Loucy (cell line): ENCODE measurements around the gene SH2D5.

Experiments
- H2AFZ ChIP-seq: fragments of 200-600 bp; sonication (generic); 2 replicates; pipeline ENCODE4 v1.6.0; 2016; ENCODE audit warnings: antibody characterized with exemption, mild to moderate bottlenecking, low read length, moderate library complexity
- H3F3A ChIP-seq: fragments of 200-600 bp; 2 replicates; pipeline ENCODE4 v1.6.0; 2016; ENCODE audit warnings: antibody characterized with exemption, low read depth, mild to moderate bottlenecking
- H3K27me3 ChIP-seq: fragments of 200-600 bp; sonication (generic); 2 replicates; pipeline ENCODE4 v1.6.1; 2014; ENCODE audit warnings: low read length, mild to moderate bottlenecking; ENCODE audit not compliant: insufficient read depth, poor library complexity, severe bottlenecking
- H3K36me3 ChIP-seq: fragments of 200-600 bp; sonication (generic); 2 replicates; pipeline ENCODE4 v1.6.1; 2016; ENCODE audit warnings: low read length; ENCODE audit not compliant: insufficient read depth
- H3K4me1 ChIP-seq: fragments of 200-600 bp; sonication (generic); 2 replicates; pipeline ENCODE4 v1.5.1; 2014; ENCODE audit warnings: low read length, mild to moderate bottlenecking; ENCODE audit not compliant: insufficient read depth, poor library complexity, severe bottlenecking
- H3K4me2 ChIP-seq: fragments of 200-600 bp; sonication (generic); 2 replicates; pipeline ENCODE4 v1.6.0; 2014; ENCODE audit warnings: antibody characterized with exemption, low read length, low read depth, mild to moderate bottlenecking; ENCODE audit not compliant: poor library complexity, severe bottlenecking
- H3K4me3 ChIP-seq: fragments of 200-600 bp; sonication (generic); 2 replicates; pipeline ENCODE4 v1.5.1; 2014; ENCODE audit warnings: low read length, mild to moderate bottlenecking, mixed read lengths; ENCODE audit not compliant: poor library complexity, severe bottlenecking
- H3K79me2 ChIP-seq: fragments of 200-600 bp; sonication (generic); 2 replicates; pipeline ENCODE4 v1.6.1; 2014; ENCODE audit warnings: low read length; ENCODE audit not compliant: insufficient read depth
- H3K9ac ChIP-seq: fragments of 200-600 bp; sonication (generic); 2 replicates; pipeline ENCODE4 v1.6.0; 2014; ENCODE audit warnings: mild to moderate bottlenecking, low read depth, low read length, moderate library complexity; ENCODE audit not compliant: poor library complexity, severe bottlenecking
- H3K9me2 ChIP-seq: fragments of 200-600 bp; sonication (generic); replicated peaks from 2 replicates; pipeline ENCODE4 v1.6.1; 2016; ENCODE audit warnings: low read depth, low read length, mixed read lengths
- H3K9me3 ChIP-seq: fragments of 200-600 bp; sonication (generic); 2 replicates; pipeline ENCODE4 v1.6.1; 2014; ENCODE audit warnings: mild to moderate bottlenecking, antibody characterized with exemption, low read length, low read depth; ENCODE audit not compliant: insufficient read depth
- H4K20me1 ChIP-seq: fragments of 200-600 bp; sonication (generic); 2 replicates; pipeline ENCODE4 v1.6.0; 2014; ENCODE audit warnings: antibody characterized with exemption, low read length, mild to moderate bottlenecking; ENCODE audit not compliant: insufficient read depth, poor library complexity, severe bottlenecking
- EZH2phosphoT487 ChIP-seq: fragments of 200-600 bp; IDR thresholded peaks from 2 replicates; pipeline ENCODE4 v1.6.1; 2018; ENCODE audit warnings: antibody characterized with exemption, mild to moderate bottlenecking, moderate library complexity, borderline replicate concordance
- TF ChIP-seq, protein P1 (sequence below): fragments of 200-600 bp; sonication (generic); conservative IDR thresholded peaks from 2 replicates; pipeline ENCODE4 v1.5.1; 2014; ENCODE audit warnings: mild to moderate bottlenecking, antibody characterized with exemption, low read length

The SH2D5 gene

DNA sequence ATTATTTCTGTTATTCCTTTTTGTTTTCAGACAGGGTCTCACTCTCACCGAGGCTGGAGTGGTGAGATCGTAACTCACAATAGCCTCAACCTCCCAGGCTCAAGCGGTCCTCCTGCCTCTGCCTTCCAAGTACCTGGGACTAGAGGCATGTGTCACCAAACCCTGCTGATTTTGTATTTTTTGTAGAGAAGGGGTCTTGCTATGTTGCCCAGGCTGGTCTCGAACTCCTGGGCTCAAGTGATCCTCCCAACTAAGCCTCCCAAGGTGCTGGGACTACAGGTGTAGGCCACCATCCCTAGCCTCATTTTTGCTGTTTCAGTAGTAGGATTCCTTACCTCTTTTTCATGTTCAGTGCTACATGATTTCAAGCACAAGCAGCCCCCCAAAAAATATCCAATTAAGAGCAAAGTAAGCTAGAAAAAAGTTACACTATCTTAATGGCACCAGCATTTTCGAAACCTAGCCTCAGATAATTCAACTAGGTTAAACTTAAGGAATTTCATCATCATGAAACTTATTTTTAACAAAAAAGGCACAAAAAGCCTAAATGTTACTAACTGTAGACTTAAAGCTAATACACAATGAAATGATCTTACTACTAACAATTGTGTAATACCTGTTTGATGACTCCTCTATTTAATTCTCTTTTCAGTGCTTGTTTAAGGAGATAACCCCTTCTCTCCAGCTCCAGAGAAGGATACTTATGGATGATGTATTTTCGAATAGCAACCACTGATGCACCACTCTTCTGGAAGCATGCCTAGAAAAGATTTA, 38.0 kb upstream of the SH2D5 start:
- peaks cover 30% of the 10 kb centered on the region for H4K20me1 ChIP-seq
- H3K4me3 ChIP-seq = no peak overlapping the region
- no peaks in the 10 kb centered on the region for H3F3A ChIP-seq
- H3K4me1 ChIP-seq = no peaks in the 10 kb centered on the region
- no peaks in the 10 kb centered on the region for H3K9me2 ChIP-seq
- H3K36me3 ChIP-seq = peaks cover 99% of the 10 kb centered on the region
- no peaks in the 10 kb centered on the region for H3K27me3 ChIP-seq
- no peaks in the 10 kb centered on the region for H3K9me3 ChIP-seq
- H2AFZ ChIP-seq = no peak overlapping the region
- peaks cover 34% of the 10 kb centered on the region; the same call in 1 of the 2 replicates for H3K79me2 ChIP-seq
- H3K9ac ChIP-seq = no peak overlapping the region
- no peak overlapping the region for H3K4me2 ChIP-seq
- TF ChIP-seq, protein P1, sequence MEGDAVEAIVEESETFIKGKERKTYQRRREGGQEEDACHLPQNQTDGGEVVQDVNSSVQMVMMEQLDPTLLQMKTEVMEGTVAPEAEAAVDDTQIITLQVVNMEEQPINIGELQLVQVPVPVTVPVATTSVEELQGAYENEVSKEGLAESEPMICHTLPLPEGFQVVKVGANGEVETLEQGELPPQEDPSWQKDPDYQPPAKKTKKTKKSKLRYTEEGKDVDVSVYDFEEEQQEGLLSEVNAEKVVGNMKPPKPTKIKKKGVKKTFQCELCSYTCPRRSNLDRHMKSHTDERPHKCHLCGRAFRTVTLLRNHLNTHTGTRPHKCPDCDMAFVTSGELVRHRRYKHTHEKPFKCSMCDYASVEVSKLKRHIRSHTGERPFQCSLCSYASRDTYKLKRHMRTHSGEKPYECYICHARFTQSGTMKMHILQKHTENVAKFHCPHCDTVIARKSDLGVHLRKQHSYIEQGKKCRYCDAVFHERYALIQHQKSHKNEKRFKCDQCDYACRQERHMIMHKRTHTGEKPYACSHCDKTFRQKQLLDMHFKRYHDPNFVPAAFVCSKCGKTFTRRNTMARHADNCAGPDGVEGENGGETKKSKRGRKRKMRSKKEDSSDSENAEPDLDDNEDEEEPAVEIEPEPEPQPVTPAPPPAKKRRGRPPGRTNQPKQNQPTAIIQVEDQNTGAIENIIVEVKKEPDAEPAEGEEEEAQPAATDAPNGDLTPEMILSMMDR = no peak
- no peak for TF ChIP-seq EZH2phosphoT487

DNA sequence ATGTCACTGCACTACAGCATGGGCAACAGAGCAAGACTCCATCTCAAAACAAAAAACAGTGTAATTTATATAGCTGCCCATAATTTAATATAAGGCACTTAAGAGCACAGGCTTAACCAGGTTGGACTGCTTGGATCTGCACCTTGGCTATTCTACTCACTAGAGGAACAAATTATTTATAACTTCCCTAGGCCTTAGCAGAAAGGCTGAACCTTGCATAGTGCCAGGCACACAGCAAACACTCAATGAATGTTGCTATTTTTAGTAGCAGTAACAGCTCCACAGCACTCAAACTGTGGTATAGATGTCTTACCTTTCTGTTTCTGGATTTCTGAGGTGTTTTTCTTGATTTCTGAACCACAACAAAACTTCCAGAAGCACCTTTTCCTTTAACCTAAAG, 34.8 kb upstream of the SH2D5 start:
- H3K9me3 ChIP-seq = no peaks in the 10 kb centered on the region
- H3K27me3 ChIP-seq = no peaks in the 10 kb centered on the region
- H3K4me1 ChIP-seq = no peaks in the 10 kb centered on the region
- H3F3A ChIP-seq = no peaks in the 10 kb centered on the region
- H3K4me3 ChIP-seq = no peak overlapping the region
- no peak for TF ChIP-seq EZH2phosphoT487
- H2AFZ ChIP-seq = no peak overlapping the region
- H3K4me2 ChIP-seq = no peak overlapping the region
- peaks cover 15% of the 10 kb centered on the region for H4K20me1 ChIP-seq
- H3K9me2 ChIP-seq = no peaks in the 10 kb centered on the region
- peaks cover 13% of the 10 kb centered on the region; the same call in 1 of the 2 replicates for H3K79me2 ChIP-seq
- no peak overlapping the region for H3K9ac ChIP-seq
- H3K36me3 ChIP-seq = peaks cover 100% of the 10 kb centered on the region

DNA sequence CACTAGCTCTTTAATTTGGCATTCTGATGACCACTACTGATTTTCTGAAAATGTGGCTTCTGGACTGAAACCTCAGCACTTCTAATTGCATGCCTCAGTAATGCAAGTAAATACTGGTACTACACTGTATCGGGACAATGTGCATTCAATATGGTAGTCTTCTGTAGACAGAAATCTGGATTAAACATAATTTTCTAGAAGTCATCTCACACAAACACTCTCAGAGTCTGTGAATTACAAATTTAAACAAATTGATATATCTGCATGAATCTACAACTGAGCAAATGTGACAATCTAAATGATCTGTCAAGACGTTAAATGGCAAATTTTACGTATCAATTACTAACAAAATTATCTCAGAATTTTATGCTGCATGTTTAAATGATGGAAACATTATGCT, 30.9 kb upstream of the SH2D5 start:
- H3K36me3 ChIP-seq = peaks cover 95% of the 10 kb centered on the region
- H2AFZ ChIP-seq = no peak overlapping the region
- no peaks in the 10 kb centered on the region for H3K4me1 ChIP-seq

More for the DNA sequence above, 30.9 kb upstream of the SH2D5 start:
- H3K4me2 ChIP-seq = no peak overlapping the region
- H3F3A ChIP-seq = no peaks in the 10 kb centered on the region
- no peaks in the 10 kb centered on the region for H3K79me2 ChIP-seq
- peaks cover 9% of the 10 kb centered on the region for H4K20me1 ChIP-seq
- H3K4me3 ChIP-seq = no peak overlapping the region
- no peaks in the 10 kb centered on the region for H3K9me2 ChIP-seq
- no peaks in the 10 kb centered on the region for H3K9me3 ChIP-seq
- H3K9ac ChIP-seq = no peak overlapping the region
- no peaks in the 10 kb centered on the region for H3K27me3 ChIP-seq
- no peak for TF ChIP-seq EZH2phosphoT487
- TF ChIP-seq, protein P1 = no peak
